ENCODE data around the gene DMD. TPM values are rescaled to one million over a fixed set of nuclear protein-coding genes. Genes with fewer than 3 reads are reported as not detected.

Gene DMD
- polyA plus RNA-seq, 3 donors, result 0.23 TPM; not detected in 2

- no peaks in the 10 kb centered on the region for H3K9me3 ChIP-seq (replicated peaks in 1 of 2; ENCODE audit: control insufficient read depth in 1 of 2, insufficient read depth in 1 of 2, low read length in 2 of 2)
- no peak for DNase-seq
- H3K4me2 ChIP-seq (replicated peaks; ENCODE audit: extremely low read depth, low read length, poor library complexity, severe bottlenecking), result no peak overlapping the region
- Mint-ChIP-seq H3K27me3 (ENCODE audit: low read depth in 3 of 3) (peaks cover 0 to 2% (median 2%) of the 10 kb centered on the region in 3 donors), H3K4me1 (no peaks in the 10 kb centered on the region), H3K4me3 (no peak overlapping the region), H3K27ac (no peak overlapping the region), H3K36me3 (no peaks in the 10 kb centered on the region), H3K9me3 (peaks cover 0 to 2% (median 0%) of the 10 kb centered on the region in 7 donors)
- no peak overlapping the region for H3K27ac ChIP-seq (ENCODE audit: low read depth in 1 of 2, low read length in 2 of 2)
- intact Hi-C loops (cut with micrococcal nuclease), result no loop called here
- no peak overlapping the region for H3K4me3 ChIP-seq (replicated peaks in 1 of 3; ENCODE audit: low read depth in 2 of 3, low read length in 3 of 3)
- WGBS (ENCODE audit: insufficient coverage), result no CpG with 5 or more reads among the region's 2 CpGs
- TF ChIP-seq CTCF (IDR thresholded peaks at IDR 0.05), result no peak
- no peaks in the 10 kb centered on the region for H3K4me1 ChIP-seq (ENCODE audit: control insufficient read depth in 1 of 2, insufficient read depth in 2 of 2, low read length in 2 of 2)
- H3K9ac ChIP-seq (ENCODE audit: insufficient read depth, low read length, poor library complexity, severe bottlenecking), result no peak overlapping the region
- H2AFZ ChIP-seq (ENCODE audit: insufficient read depth, low read depth, low read length, poor library complexity, severe bottlenecking), result no peak overlapping the region
- H3K36me3 ChIP-seq (replicated peaks in 1 of 2; ENCODE audit: control insufficient read depth in 1 of 2, insufficient read depth in 2 of 2, low read length in 2 of 2), result no peaks in the 10 kb centered on the region
- no peaks in the 10 kb centered on the region for H4K20me1 ChIP-seq (ENCODE audit: insufficient read depth, low read length)
- H3K79me2 ChIP-seq (ENCODE audit: insufficient read depth, low read length), result no peaks in the 10 kb centered on the region
- H3K27me3 ChIP-seq (ENCODE audit: control insufficient read depth in 2 of 2, insufficient read depth in 2 of 2, low read length in 2 of 2), result no peaks in the 10 kb centered on the region
These were observed 1932.0 kb downstream of the DMD start for GRCh38 chrX:31279359-31279758.

- H3K4me1 Mint-ChIP-seq, result no peaks in the 10 kb centered on the region
These were observed 1938.9 kb downstream of the DMD start for GRCh38 chrX:31272472-31272775.

More at GRCh38 chrX:31272472-31272775, 1938.9 kb downstream of the DMD start:
- no peaks in the 10 kb centered on the region for H4K20me1 ChIP-seq (ENCODE audit: insufficient read depth, low read length)
- intact Hi-C loops (cut with micrococcal nuclease), result no loop called here
- H3K9me3 ChIP-seq (replicated peaks in 1 of 2; ENCODE audit: control insufficient read depth in 1 of 2, insufficient read depth in 1 of 2, low read length in 2 of 2), result no peaks in the 10 kb centered on the region
- no peak overlapping the region for H3K9ac ChIP-seq (ENCODE audit: insufficient read depth, low read length, poor library complexity, severe bottlenecking)
- no peak overlapping the region for H3K4me3 ChIP-seq (replicated peaks in 1 of 3; ENCODE audit: low read depth in 2 of 3, low read length in 3 of 3)
- no peak overlapping the region for H2AFZ ChIP-seq (ENCODE audit: insufficient read depth, low read depth, low read length, poor library complexity, severe bottlenecking)
- TF ChIP-seq CTCF (IDR thresholded peaks at IDR 0.05), result no peak
- H3K4me1 ChIP-seq (ENCODE audit: control insufficient read depth in 1 of 2, insufficient read depth in 2 of 2, low read length in 2 of 2), result no peaks in the 10 kb centered on the region
- no peak for DNase-seq
- WGBS (ENCODE audit: insufficient coverage), result no CpG with 5 or more reads among the region's 4 CpGs
- H3K36me3 ChIP-seq (replicated peaks in 1 of 2; ENCODE audit: control insufficient read depth in 1 of 2, insufficient read depth in 2 of 2, low read length in 2 of 2), result no peaks in the 10 kb centered on the region
- H3K27ac ChIP-seq (ENCODE audit: low read depth in 1 of 2, low read length in 2 of 2), result no peak overlapping the region
- H3K4me2 ChIP-seq (replicated peaks; ENCODE audit: extremely low read depth, low read length, poor library complexity, severe bottlenecking), result no peak overlapping the region
- Mint-ChIP-seq H3K27me3 (ENCODE audit: low read depth in 3 of 3) (peaks cover 2 to 8% (median 6%) of the 10 kb centered on the region in 3 donors), H3K4me3 (no peak overlapping the region), H3K27ac (no peak overlapping the region), H3K9me3 (peaks cover 0 to 2% (median 0%) of the 10 kb centered on the region in 7 donors), H3K36me3 (no peaks in the 10 kb centered on the region)
- peaks cover 0 to 6% of the 10 kb centered on the region in 2 donors for H3K27me3 ChIP-seq (ENCODE audit: control insufficient read depth in 2 of 2, insufficient read depth in 2 of 2, low read length in 2 of 2)
- no peaks in the 10 kb centered on the region for H3K79me2 ChIP-seq (ENCODE audit: insufficient read depth, low read length)

Data from CD14-positive monocyte (primary cell).